PC-9 (cell line): ENCODE measurements around the gene SETD7.

Experiments
- CTCF ChIP-seq: fragments of 200-600 bp; sonication (generic); conservative IDR thresholded peaks from 2 replicates; pipeline ENCODE4 v1.6.1; 2017; ENCODE audit warnings: mixed run types, antibody characterized with exemption, mild to moderate bottlenecking, moderate library complexity
- EZH2 ChIP-seq: fragments of 200-600 bp; sonication (generic); IDR thresholded peaks from 2 replicates; pipeline ENCODE4 v1.8.0; 2017; ENCODE audit warnings: antibody characterized with exemption, low read depth

GRCh38 chr4:139514382-139515059, 41.5 kb downstream of the SETD7 start:
- TF ChIP-seq CTCF (no peak), EZH2 (no peak)
